GM19238 (cell line): ENCODE data around the gene CCDC201.
"Not testable (repeated sequence)": the region's sequence is repeated elsewhere in the genome, so short reads cannot be mapped to it uniquely, and the experiment has no call there.

Experiments used
- DNase-seq: peaks from one replicate; pipeline ENCODE4 v3.0.0; 2011; ENCODE audit warnings: low spot score; ENCODE audit not compliant: insufficient read length

Gene CCDC201

DNA sequence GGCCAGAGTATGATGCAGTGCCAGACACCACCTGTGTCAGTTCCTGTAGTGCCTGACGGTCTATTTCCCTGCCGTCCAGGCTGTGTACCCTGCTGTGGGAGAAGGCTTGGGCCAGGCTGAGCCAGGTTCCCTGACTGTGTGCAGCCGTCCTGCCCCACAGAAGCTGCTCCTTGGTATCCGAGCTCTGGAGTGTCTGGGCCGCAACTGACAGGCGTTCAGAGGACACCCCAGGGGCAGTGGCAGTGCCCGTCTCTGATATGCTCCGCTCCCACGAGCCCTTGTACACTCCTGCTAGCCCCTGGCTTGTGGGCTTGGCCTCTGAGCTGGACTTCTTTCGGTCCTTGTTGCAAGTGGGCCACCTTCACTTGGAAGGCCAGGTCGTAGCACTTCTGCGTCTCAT, 55.0 kb downstream of the CCDC201 start:
- DNase-seq = not testable (repeated sequence)

GRCh38 chr7:45817016-45817415, 55.9 kb downstream of the CCDC201 start:
- DNase-seq = not testable (repeated sequence)

DNA sequence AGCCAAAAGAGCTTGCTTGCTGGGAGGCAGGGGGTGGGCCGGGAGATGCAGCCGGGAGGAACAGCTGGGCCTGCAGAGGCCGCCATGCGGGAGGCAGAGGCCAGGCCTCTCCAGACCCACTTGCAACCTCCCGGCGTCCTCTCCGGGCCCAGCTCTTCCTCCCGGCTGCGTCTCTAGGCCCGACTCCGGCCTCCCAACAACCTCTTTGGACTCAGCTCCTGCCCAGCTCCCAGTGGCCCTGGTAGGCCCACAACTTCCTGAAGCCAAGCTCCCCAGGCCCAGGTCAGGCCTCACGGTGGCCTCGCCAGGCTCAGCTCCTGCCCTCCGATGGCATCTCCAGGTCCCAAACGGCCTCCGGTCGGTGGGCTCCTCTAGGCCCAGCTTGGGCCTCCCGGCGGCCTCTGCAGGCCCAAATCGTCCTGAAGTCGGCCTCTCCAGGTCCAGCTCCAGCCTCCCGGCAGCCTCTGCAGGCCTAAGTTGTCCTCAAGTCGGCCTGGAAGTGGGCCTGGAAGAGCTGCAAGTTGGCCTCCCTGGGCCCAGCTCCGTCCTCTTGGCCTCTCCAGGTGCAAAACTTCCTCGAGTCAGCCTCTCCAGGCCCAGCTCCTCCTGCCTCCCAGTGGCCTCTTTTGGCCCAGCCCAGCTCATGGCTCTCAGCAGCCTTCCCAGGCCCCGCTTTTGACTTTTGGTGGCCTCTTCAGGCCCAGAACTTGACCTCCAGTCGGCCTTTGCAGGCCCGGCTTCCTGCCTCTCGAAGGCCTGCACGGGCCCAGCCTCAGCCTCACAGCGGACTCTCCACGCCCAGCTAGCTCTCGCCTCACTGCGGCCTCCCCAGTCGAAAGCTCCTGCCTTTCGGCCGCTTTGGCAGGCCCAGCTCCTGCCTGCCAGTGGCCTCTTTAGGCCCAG, 58.4 kb downstream of the CCDC201 start:
- not testable (repeated sequence) for DNase-seq

GRCh38 chr7:45813771-45814170, 59.1 kb downstream of the CCDC201 start:
- DNase-seq = not testable (repeated sequence)

DNA sequence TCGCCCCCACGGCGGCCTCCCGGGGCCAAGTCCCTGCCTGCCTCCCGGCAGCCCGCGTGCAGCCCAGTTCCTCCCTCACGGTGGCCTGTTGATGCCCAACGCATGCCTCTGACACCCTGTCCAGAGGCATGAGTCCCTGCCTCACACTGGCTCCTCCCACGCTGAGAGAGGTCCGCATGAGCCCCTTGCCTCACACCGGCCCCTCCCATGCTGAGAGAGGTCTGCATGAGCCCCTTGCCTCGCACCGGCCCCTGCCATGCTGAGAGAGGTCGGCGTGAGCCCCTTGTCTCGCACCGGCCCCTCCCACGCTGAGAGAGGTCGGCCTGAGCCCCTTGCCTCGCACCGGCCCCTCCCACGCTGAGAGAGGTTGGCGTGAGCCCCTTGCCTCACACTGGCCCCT, 59.9 kb downstream of the CCDC201 start:
- no peak for DNase-seq

- DNase-seq = not testable (repeated sequence)
Observed at GRCh38 chr7:45811652-45812234, 61.1 kb downstream of the CCDC201 start.

DNA sequence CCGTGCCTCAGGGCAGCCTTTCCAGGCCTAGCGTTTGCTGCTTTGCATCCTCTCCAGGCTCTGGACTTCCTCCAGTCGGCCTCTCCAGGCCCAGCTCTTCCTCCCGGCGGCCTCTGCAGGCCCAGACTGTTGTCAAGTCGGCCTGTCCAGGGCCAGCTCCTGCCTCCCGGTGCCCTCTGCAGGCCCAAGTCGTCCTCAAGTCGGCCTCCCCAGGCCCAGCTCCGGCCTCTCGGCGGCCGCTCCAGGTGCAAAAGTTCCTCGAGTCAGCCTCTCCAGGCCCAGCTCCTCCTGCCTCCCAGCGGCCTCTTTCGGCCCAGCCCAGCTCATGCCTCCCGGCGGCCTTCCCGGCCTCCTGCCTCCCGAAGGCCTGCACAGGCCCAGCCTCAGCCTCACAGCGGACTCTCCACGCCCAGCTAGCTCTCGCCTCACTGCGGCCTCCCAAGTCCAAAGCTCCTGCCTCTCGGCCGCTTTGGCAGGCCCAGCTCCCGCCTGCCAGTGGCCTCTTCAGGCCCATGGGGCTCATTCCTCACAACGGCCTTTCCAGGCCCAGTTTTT, 62.4 kb downstream of the CCDC201 start:
- not testable (repeated sequence) for DNase-seq
